OCI-LY7 (cell line): ENCODE results near the gene AKAP5. TPM values are rescaled to one million over a fixed set of nuclear protein-coding genes. Genes with fewer than 3 reads are reported as not detected.

Experiments
- Bru-seq: library from RNA; stranded (reverse); fragments of 400-500 nt; gene quantifications from one replicate; lab custom pipeline; 2021; lab: Mats Ljungman, UMichigan
- BruChase-seq, 2 experiments: library from RNA; stranded (reverse); fragments of 400-500 nt; gene quantifications; one replicate each; lab custom pipeline; 2021; lab: Mats Ljungman, UMichigan
- BruUV-seq: library from RNA; stranded (reverse); fragments of 400-500 nt; replicated peaks from 2 replicates; lab custom pipeline; 2021; lab: Mats Ljungman, UMichigan
- CTCF ChIA-PET: fragments of 300-600 bp; sonication (Branson Sonifier 250); formaldehyde crosslinking; loops from one replicate; lab custom pipeline; 2022; ENCODE audit warnings: antibody characterized with exemption; ENCODE audit not compliant: unreplicated experiment; lab: Charles Lee
- POLR2A ChIA-PET: fragments of 300-600 bp; sonication (Branson Sonifier 250); formaldehyde crosslinking; loops from one replicate; lab custom pipeline; 2022; ENCODE audit warnings: antibody characterized with exemption; lab: Charles Lee
- DNase-seq: peaks from one replicate; pipeline ENCODE4 v3.0.0-alpha.2; 2015; ENCODE audit warnings: low spot score
- H2AFZ ChIP-seq: fragments of 200-600 bp; sonication (generic), shearing (Covaris generic); 2 replicates; pipeline ENCODE4 v1.6.1; 2014; ENCODE audit warnings: mild to moderate bottlenecking, antibody characterized with exemption, low read length, moderate library complexity
- H3K27ac ChIP-seq: fragments of 200-600 bp; sonication (generic); 2 replicates; pipeline ENCODE4 v1.5.1; 2014; ENCODE audit warnings: mixed run types, low read depth, mild to moderate bottlenecking, moderate library complexity, low read length, inconsistent platforms; ENCODE audit not compliant: poor library complexity, severe bottlenecking
- H3K36me3 ChIP-seq: fragments of 200-600 bp; sonication (generic); 2 replicates; pipeline ENCODE4 v1.6.1; 2014; ENCODE audit warnings: mild to moderate bottlenecking, antibody characterized with exemption, low read length, moderate library complexity, mixed read lengths; ENCODE audit not compliant: insufficient read depth
- H3K4me1 ChIP-seq: fragments of 200-600 bp; sonication (generic); 2 replicates; pipeline ENCODE4 v1.5.1; 2014; ENCODE audit warnings: mild to moderate bottlenecking, low read length; ENCODE audit not compliant: insufficient read depth, poor library complexity, severe bottlenecking
- H3K4me2 ChIP-seq: fragments of 200-600 bp; sonication (generic); 2 replicates; pipeline ENCODE4 v1.6.1; 2014; ENCODE audit warnings: mild to moderate bottlenecking, low read length
- H3K4me3 ChIP-seq: fragments of 200-600 bp; sonication (generic); 2 replicates; pipeline ENCODE4 v1.5.1; 2014; ENCODE audit warnings: mild to moderate bottlenecking, low read depth, low read length; ENCODE audit not compliant: poor library complexity, severe bottlenecking
- H3K79me2 ChIP-seq: fragments of 200-600 bp; sonication (generic); 2 replicates; pipeline ENCODE4 v1.6.1; 2016; ENCODE audit warnings: low read depth, mild to moderate bottlenecking, low read length, moderate library complexity, mixed read lengths; ENCODE audit not compliant: insufficient read depth
- H3K9me2 ChIP-seq: fragments of 200-600 bp; sonication (generic); 2 replicates; pipeline ENCODE4 v1.6.1; 2016; ENCODE audit warnings: mild to moderate bottlenecking, low read length, mixed read lengths; ENCODE audit not compliant: insufficient read depth
- H3K9me3 ChIP-seq: fragments of 200-600 bp; sonication (generic); 2 replicates; pipeline ENCODE4 v1.6.1; 2014; ENCODE audit warnings: mild to moderate bottlenecking, mixed run types, low read length, mixed read lengths
- H4K20me1 ChIP-seq: fragments of 200-600 bp; sonication (generic); 2 replicates; pipeline ENCODE4 v1.6.1; 2014; ENCODE audit warnings: mild to moderate bottlenecking, antibody characterized with exemption, low read length, moderate library complexity, mixed read lengths; ENCODE audit not compliant: insufficient read depth
- EZH2phosphoT487 ChIP-seq: fragments of 200-600 bp; sonication (generic); IDR thresholded peaks from 2 replicates; pipeline ENCODE4 v1.6.1; 2018; ENCODE audit warnings: low read depth, borderline replicate concordance, mild to moderate bottlenecking, mixed run types, antibody characterized with exemption, low read length, moderate library complexity, mixed read lengths
- intact Hi-C: fragments of 100-400 bp; cut with micrococcal nuclease; formaldehyde crosslinking; loops from one replicate; pipeline ENCODE4 v1.10.0; 2022; ENCODE audit not compliant: unreplicated experiment
- long read RNA-seq: library from polyadenylated mRNA; stranded (forward); transcript quantifications from one replicate; pipeline ENCODE4 v2.0.0, GENCODE V29; 2022
- total RNA-seq, 2 experiments: library from RNA; depleted of rRNA in 1 of 2; stranded (reverse); fragments of >200 nt in 1 of 2; shearing (Covaris generic) in 1 of 2; gene quantifications; 2 replicates each; pipeline ENCODE4 v1.2.3, GENCODE V29; 2014 to 2022
- TF ChIP-seq, protein P1 (sequence below): fragments of 200-600 bp; sonication (generic); conservative IDR thresholded peaks from 2 replicates; pipeline ENCODE4 v1.5.1; 2014; ENCODE audit warnings: mild to moderate bottlenecking, antibody characterized with exemption, low read length, moderate library complexity, mixed read lengths

The AKAP5 gene, protein sequence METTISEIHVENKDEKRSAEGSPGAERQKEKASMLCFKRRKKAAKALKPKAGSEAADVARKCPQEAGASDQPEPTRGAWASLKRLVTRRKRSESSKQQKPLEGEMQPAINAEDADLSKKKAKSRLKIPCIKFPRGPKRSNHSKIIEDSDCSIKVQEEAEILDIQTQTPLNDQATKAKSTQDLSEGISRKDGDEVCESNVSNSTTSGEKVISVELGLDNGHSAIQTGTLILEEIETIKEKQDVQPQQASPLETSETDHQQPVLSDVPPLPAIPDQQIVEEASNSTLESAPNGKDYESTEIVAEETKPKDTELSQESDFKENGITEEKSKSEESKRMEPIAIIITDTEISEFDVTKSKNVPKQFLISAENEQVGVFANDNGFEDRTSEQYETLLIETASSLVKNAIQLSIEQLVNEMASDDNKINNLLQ
- 0.31 and 0.92 TPM in 2 replicates for total RNA-seq (2014; rRNA removed; shearing (Covaris generic))
- 0.57 TPM in 2 replicates for total RNA-seq (2022)
- percentile 37 among the genes with signal in this experiment for Bru-seq, nascent RNA
- BruChase-seq, experiment 1, labeled RNA remaining after a 6-hour chase, result percentile 32 among the genes with signal in this experiment
- percentile 48 among the genes with signal in this experiment for BruChase-seq, experiment 2, labeled RNA remaining after a 2-hour chase
- long read RNA-seq, partial matches to known transcripts, result 0 of 1 reads
- long read RNA-seq, other reads (novel, unspliced or antisense), result 0 of 1 reads

DNA sequence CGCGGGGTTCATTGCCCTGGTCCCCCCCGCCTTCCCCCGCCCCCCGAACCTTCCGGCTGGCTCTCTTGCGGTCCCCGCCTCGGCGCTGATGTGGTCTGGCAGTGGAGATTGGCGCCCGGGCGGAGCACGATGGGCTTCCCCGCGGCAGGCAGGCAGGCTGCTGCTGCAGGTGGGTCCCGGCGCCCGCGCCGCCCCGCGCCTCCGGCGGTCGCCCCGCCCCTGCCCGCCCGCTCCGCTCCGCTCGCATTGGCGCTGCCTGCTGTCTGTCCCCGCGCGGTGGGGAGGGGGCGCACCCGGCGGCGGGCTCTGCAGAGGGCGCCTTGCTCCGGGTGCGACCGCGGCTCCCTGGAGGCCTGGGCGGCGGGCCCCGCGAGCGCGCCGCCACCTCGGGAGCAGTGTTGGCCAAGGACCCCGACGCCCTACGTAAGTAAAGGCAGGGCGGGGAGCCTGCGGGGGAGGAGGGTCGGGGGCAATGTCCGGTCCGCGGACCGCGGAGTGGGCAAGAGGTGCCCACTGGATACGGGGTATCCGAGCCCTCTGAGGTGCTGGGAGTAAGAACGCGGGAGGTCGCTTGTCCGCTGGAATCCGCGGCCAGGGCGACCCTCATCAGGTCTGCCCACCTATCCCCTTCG lies at the start of gene AKAP5:
TSS of gene AKAP5 (plus strand) at position 309 of the 632 bp plus-strand sequence. CDS start 2,896 bp downstream, outside the sequence.
- Histone ChIP-seq H3K36me3 (peaks cover 24% of the 10 kb centered on the region), H3K4me2 (peak within 1 kb of the TSS; percentile 78), H3K9me3 (no peaks in the 10 kb centered on the region), H3K27ac (no peak within 1 kb of the TSS), H3K4me3 (peak within 1 kb of the TSS; percentile 60), H3K4me1 (peaks cover 44% of the 10 kb centered on the region), H4K20me1 (peaks cover 8% of the 10 kb centered on the region; the same call in 1 of the 2 replicates), H3K9me2 (no peaks in the 10 kb centered on the region), H2AFZ (no peak within 1 kb of the TSS; the same call in 1 of the 2 replicates), H3K79me2 (no peaks in the 10 kb centered on the region)
- intact Hi-C loops, result loop anchor here (1.0 kb wide), 1 partner anchor 126 kb away; no protein-coding TSS in a partner anchor
- TF ChIP-seq EZH2phosphoT487, result no peak
- TF ChIP-seq, protein P1, sequence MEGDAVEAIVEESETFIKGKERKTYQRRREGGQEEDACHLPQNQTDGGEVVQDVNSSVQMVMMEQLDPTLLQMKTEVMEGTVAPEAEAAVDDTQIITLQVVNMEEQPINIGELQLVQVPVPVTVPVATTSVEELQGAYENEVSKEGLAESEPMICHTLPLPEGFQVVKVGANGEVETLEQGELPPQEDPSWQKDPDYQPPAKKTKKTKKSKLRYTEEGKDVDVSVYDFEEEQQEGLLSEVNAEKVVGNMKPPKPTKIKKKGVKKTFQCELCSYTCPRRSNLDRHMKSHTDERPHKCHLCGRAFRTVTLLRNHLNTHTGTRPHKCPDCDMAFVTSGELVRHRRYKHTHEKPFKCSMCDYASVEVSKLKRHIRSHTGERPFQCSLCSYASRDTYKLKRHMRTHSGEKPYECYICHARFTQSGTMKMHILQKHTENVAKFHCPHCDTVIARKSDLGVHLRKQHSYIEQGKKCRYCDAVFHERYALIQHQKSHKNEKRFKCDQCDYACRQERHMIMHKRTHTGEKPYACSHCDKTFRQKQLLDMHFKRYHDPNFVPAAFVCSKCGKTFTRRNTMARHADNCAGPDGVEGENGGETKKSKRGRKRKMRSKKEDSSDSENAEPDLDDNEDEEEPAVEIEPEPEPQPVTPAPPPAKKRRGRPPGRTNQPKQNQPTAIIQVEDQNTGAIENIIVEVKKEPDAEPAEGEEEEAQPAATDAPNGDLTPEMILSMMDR, result no peak
- POLR2A ChIA-PET, result interaction anchor here (1.3 to 1.4 kb wide), 2 partner anchors 12 to 24 kb away, joined by 3 read pairs; no protein-coding TSS in a partner anchor
- CTCF ChIA-PET, result no interaction called here
- DNase-seq, result peak; percentile 60
- BruUV-seq, result no TSS peak

DNA sequence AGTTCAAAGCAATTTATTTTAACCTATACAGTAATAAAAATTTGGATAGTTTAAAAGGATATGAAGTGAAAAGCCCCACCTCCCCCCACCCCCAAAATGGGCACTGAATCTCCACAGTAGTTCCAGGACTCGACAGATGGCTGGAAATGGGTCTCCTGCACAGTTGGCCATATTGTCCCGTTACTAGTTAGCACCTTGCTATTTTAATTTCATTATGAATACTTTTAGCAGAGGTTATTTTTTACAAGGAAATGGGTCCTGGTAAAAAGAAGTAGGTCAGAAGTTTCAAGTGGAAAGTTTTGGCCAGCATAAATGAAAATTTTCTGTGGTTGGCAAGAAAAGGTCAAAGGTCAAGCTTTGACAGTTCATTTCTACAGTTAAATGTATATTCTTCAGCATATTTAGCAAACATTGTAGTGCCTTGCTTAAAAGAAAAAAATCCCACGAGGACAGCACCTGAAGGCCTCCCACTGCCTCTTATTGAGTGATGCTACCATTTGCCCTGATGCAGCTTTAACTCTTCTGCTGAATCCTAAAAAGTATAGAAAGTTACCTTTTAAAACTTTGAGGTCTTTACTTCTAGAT lies 48.9 kb upstream of the AKAP5 start:
- H3K9me2 ChIP-seq, result no peaks in the 10 kb centered on the region
- intact Hi-C loops, result no loop called here
- peaks cover 96% of the 10 kb centered on the region for H3K36me3 ChIP-seq
- H3K4me1 ChIP-seq, result no peaks in the 10 kb centered on the region
- H2AFZ ChIP-seq, result no peak overlapping the region
- no peak overlapping the region for H3K4me2 ChIP-seq
- H3K4me3 ChIP-seq, result no peak overlapping the region
- TSS peak; percentile 28 for BruUV-seq
- ChIA-PET POLR2A (interaction anchor here (0.9 to 1.5 kb wide), 2 partner anchors 12 to 29 kb away, joined by 3 read pairs; no protein-coding TSS in a partner anchor), CTCF (no interaction called here)
- DNase-seq, result no peak
- no peak overlapping the region for H3K27ac ChIP-seq
- H4K20me1 ChIP-seq, result 0 out of 2 replicates have a peak, but pooled peaks cover 3% of the 10 kb centered on the region
- H3K9me3 ChIP-seq, result no peaks in the 10 kb centered on the region
- TF ChIP-seq EZH2phosphoT487, result no peak
- TF ChIP-seq, protein P1, result no peak
- H3K79me2 ChIP-seq, result no peaks in the 10 kb centered on the region
